GM18868 (cell line): ENCODE results near the gene GUK1.

Experiments used
- ATAC-seq: cut with Tn5 transposase; IDR thresholded peaks from one replicate; pipeline ENCODE4 v1.9.1; 2021; ENCODE audit warnings: mild to moderate bottlenecking, moderate library complexity; ENCODE audit not compliant: unreplicated experiment

Gene GUK1

GRCh38 chr1:228148935-228149405, 8.9 kb downstream of the GUK1 start:
- no peak for ATAC-seq

- no peak for ATAC-seq
Measured at GRCh38 chr1:228149406-228150119, 9.5 kb downstream of the GUK1 start, which contains the start of gene GJC2. Gene GJC2 (plus strand): TSS chr1:228149930. CDS start chr1:228157759, 7,829 bp downstream.

- no peak for ATAC-seq
Measured at GRCh38 chr1:228150120-228150460, 10.0 kb downstream of the GUK1 start.

- no peak for ATAC-seq
Measured at GRCh38 chr1:228150461-228151179, 10.5 kb downstream of the GUK1 start.

- ATAC-seq = no peak
Measured at GRCh38 chr1:228151180-228151925, 11.3 kb downstream of the GUK1 start.

GRCh38 chr1:228152097-228152917, 12.2 kb downstream of the GUK1 start:
- no peak for ATAC-seq

- ATAC-seq = no peak
Measured at GRCh38 chr1:228152918-228153258, 12.8 kb downstream of the GUK1 start.

- ATAC-seq = no peak
Measured at GRCh38 chr1:228154021-228154669, 14.1 kb downstream of the GUK1 start.

GRCh38 chr1:228154670-228155571, 14.8 kb downstream of the GUK1 start:
- no peak for ATAC-seq

GRCh38 chr1:228155596-228156514, 15.8 kb downstream of the GUK1 start:
- ATAC-seq = no peak

GRCh38 chr1:228156515-228156881, 16.4 kb downstream of the GUK1 start:
- ATAC-seq = no peak

GRCh38 chr1:228156941-228157728, 17.1 kb downstream of the GUK1 start:
- no peak for ATAC-seq

- ATAC-seq = no peak
Measured at GRCh38 chr1:228157729-228158126, 17.6 kb downstream of the GUK1 start.

- ATAC-seq = no peak
Measured at GRCh38 chr1:228158151-228159007, 18.3 kb downstream of the GUK1 start.

- no peak for ATAC-seq
Measured at GRCh38 chr1:228159008-228159665, 19.1 kb downstream of the GUK1 start.

- ATAC-seq = no peak
Measured at GRCh38 chr1:228160201-228160761, 20.2 kb downstream of the GUK1 start.
